ENCODE results near the gene ZFTA. TPM values are rescaled to one million over a fixed set of nuclear protein-coding genes. Genes with fewer than 3 reads are reported as not detected.

Gene ZFTA
- 10 to 100 TPM; 13.2 to 31.8 (median 24.5) TPM for total RNA-seq

DNA sequence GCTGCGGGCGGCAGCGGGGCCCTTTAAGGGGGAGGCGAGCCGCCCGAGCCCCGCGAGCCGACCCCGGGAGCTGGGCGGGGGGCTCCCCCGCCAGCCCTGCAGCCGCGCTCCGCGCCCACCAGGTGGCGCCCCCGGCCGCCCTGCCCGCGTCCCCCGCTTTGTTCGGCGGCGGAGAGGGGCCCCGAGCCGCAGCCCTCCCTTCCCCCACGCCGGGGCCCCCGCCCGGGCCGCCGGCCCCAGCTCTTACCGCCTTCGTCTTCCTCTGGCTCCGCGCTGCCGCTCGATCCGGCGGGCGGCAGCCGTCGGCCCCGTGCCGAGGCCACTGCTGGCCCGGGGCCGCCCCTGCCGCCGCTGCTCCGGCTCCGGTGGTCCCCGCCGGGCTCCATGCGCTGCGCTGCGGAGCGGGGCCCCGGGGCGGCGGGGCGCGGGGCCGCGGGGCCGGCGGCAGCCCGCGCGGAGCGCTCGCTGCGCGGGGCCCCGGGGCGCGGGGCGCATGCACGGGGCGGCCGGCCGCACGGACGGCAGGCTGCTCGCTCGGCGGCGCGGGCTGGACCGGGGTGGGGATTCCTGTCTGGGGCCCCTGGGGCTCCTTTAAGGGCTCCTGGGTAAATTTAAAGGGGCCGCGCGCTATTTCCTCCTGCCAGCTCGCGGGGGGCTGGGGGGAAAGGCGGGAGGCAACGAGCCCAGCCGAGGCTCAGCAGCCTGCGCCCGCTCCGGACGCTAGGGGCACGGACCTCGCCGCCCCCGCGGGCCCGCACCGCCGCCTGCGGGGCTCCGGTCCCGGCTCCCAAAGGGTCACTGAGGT is at the start of gene ZFTA:
Gene ZFTA, minus strand, starts transcription at position 539 of the 805 bp plus-strand sequence. Its CDS starts 153 bp downstream, at position 386.
- Histone ChIP-seq H3K27ac (peak within 1 kb of the TSS; percentile 57 to 91 (median 88)), H3K36me3 (no peaks in the 10 kb centered on the region), H3K4me3 (peak within 1 kb of the TSS; percentile 93 to 96), H3K27me3 (no peaks in the 10 kb centered on the region), H3K4me1 (peaks cover 0 to 59% (median 44%) of the 10 kb centered on the region in 3 donors), H3K9me3 (no peaks in the 10 kb centered on the region)
- TF ChIP-seq, protein P1, sequence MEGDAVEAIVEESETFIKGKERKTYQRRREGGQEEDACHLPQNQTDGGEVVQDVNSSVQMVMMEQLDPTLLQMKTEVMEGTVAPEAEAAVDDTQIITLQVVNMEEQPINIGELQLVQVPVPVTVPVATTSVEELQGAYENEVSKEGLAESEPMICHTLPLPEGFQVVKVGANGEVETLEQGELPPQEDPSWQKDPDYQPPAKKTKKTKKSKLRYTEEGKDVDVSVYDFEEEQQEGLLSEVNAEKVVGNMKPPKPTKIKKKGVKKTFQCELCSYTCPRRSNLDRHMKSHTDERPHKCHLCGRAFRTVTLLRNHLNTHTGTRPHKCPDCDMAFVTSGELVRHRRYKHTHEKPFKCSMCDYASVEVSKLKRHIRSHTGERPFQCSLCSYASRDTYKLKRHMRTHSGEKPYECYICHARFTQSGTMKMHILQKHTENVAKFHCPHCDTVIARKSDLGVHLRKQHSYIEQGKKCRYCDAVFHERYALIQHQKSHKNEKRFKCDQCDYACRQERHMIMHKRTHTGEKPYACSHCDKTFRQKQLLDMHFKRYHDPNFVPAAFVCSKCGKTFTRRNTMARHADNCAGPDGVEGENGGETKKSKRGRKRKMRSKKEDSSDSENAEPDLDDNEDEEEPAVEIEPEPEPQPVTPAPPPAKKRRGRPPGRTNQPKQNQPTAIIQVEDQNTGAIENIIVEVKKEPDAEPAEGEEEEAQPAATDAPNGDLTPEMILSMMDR (IDR thresholded peaks at IDR 0.05): peak in 3 of 4 experiments; percentile 75 to 91 (median 89)
- TF ChIP-seq EP300 (IDR thresholded peaks at IDR 0.05): no peak
- WGBS, 2 donors (ENCODE audit: low coverage in 1 of 2): no CpG with 5 or more reads among the region's 113 CpGs
- peak; percentile 56 for ATAC-seq

DNA sequence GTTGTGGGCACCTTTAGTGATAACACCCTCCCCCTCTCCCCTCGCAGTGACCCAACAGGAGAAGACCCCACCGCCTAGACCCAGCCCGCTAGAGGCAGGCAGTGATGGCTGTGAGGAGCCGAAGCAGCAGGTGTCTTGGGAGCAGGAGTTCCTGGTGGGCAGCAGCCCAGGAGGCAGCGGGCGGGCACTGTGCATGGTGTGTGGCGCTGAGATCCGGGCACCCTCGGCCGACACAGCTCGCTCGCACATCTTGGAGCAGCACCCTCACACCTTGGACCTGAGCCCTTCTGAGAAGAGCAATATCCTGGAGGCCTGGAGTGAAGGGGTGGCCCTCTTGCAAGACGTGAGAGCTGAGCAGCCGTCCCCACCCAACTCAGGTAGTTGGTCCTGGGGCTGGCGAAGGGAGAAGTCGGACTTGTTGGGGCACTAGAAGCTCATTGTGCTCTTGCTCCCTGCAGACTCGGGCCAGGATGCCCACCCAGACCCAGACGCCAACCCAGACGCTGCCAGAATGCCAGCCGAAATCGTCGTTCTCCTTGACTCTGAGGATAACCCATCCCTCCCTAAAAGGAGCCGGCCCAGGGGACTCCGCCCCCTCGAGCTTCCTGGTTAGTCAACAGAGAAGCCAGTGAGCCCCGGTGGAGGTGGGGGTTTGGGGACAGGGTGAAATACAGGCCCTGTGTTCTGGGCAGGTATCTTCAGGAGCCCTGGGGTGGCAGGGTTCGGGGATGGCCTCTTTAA is 49.4 kb upstream of the ZFTA start:
- WGBS, 2 donors (ENCODE audit: low coverage in 1 of 2): 50 to 100% methylated on average over 1 of the region's 27 CpGs
- H3K36me3 ChIP-seq: peaks cover 0 to 67% of the 10 kb centered on the region in 2 donors

DNA sequence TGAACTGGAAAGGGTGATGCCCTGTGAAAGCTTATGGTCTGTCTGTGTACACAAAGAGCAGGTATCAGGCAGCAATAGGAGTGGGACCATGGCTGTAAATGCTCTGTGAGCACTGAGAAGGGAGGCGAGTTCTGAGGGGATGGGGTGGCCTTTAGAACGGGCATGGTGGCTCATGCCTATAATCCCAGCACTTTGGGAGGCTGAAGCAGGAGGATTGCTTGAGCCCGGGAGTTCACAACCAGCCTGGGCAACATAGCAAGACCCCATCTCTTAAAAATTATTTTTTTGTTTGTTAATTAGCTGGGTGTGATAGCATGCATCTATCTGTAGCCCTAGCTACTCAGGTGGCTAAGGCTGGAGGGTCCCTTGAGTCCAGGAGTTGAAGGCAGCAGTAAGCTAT is 48.2 kb upstream of the ZFTA start:
- no peak overlapping the region for H3K4me3 ChIP-seq
- TF ChIP-seq POLR2AphosphoS5 (IDR thresholded peaks at IDR 0.05): no peak
- TF ChIP-seq, protein P1 (IDR thresholded peaks at IDR 0.05): no peak
- H3K36me3 ChIP-seq: peaks cover 0 to 55% of the 10 kb centered on the region in 2 donors
- peaks cover 0 to 38% (median 18%) of the 10 kb centered on the region in 3 donors for H3K4me1 ChIP-seq
- no peaks in the 10 kb centered on the region for H3K9me3 ChIP-seq
- no peaks in the 10 kb centered on the region for H3K27me3 ChIP-seq
- no peak overlapping the region for H3K27ac ChIP-seq
- WGBS, 2 donors (ENCODE audit: low coverage in 1 of 2): 93% methylated on average over 3 of the region's 3 CpGs; no CpG with 5 or more reads in 1 of the 2 donors
- no peak for ATAC-seq

More for the DNA sequence above, 49.4 kb upstream of the ZFTA start:
- ATAC-seq: no peak
- Histone ChIP-seq H3K4me3 (no peak overlapping the region), H3K27ac (no peak overlapping the region), H3K27me3 (no peaks in the 10 kb centered on the region), H3K4me1 (peaks cover 0 to 26% (median 14%) of the 10 kb centered on the region in 3 donors), H3K9me3 (no peaks in the 10 kb centered on the region)
- TF ChIP-seq, protein P1 (IDR thresholded peaks at IDR 0.05): no peak
- TF ChIP-seq POLR2AphosphoS5 (IDR thresholded peaks at IDR 0.05): no peak
- TF ChIP-seq POLR2A (IDR thresholded peaks at IDR 0.05): no peak
- TF ChIP-seq EP300 (IDR thresholded peaks at IDR 0.05): no peak

DNA sequence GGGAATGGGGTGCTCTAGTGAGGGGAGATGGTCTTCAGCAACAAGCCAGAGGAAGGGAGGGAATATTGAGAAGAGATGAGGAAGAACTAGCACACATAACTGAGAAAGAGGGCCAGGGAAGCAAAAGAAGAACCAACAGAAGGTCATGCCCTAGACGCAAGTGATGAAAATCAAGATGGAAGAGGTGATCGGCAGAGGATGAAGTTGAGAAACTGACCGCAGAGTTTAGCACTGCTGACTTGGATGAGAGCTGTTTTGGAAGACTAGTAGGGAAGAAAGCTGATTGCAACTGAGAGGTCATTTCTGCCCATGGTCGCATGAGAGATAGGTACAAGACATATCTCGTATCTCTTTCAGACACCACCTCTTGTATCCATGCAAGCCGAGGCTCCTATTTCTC is 47.6 kb upstream of the ZFTA start:
- Histone ChIP-seq H3K27ac (no peak overlapping the region), H3K27me3 (no peaks in the 10 kb centered on the region), H3K36me3 (peaks cover 0 to 49% of the 10 kb centered on the region in 2 donors), H3K4me3 (no peak overlapping the region), H3K9me3 (no peaks in the 10 kb centered on the region), H3K4me1 (peaks cover 0 to 38% (median 18%) of the 10 kb centered on the region in 3 donors)
- WGBS, 2 donors (ENCODE audit: low coverage in 1 of 2): 76 to 84% methylated on average over 5 to 6 of the region's 6 CpGs
- no peak for TF ChIP-seq POLR2A (IDR thresholded peaks at IDR 0.05)
- no peak for TF ChIP-seq EP300 (IDR thresholded peaks at IDR 0.05)
- TF ChIP-seq, protein P1 (IDR thresholded peaks at IDR 0.05): no peak
- ATAC-seq: no peak

All from gastroesophageal sphincter (tissue), 4 donors.